Neural crest cell (in vitro differentiated cells): ENCODE measurements around the gene ZNF341. TPM values are rescaled to one million over a fixed set of nuclear protein-coding genes. Genes with fewer than 3 reads are reported as not detected.

Source experiments
- DNase-seq: peaks from one replicate; pipeline ENCODE4 v3.0.0; 2021; ENCODE audit warnings: low read depth, mixed read lengths, low spot score
- H3K27ac Mint-ChIP-seq: one replicate; pipeline ENCODE4 v1.8.0; 2021; ENCODE audit warnings: mild to moderate bottlenecking, mixed read lengths; ENCODE audit not compliant: unreplicated experiment
- H3K27me3 Mint-ChIP-seq: 2 replicates; pipeline ENCODE4 v1.8.0; 2021; ENCODE audit warnings: low read depth, mild to moderate bottlenecking, mixed read lengths
- H3K36me3 Mint-ChIP-seq: 2 replicates; pipeline ENCODE4 v1.8.0; 2021; ENCODE audit warnings: low read depth, mild to moderate bottlenecking, mixed read lengths
- H3K4me1 Mint-ChIP-seq: 2 replicates; pipeline ENCODE4 v1.8.0; 2021; ENCODE audit warnings: mixed read lengths
- H3K4me3 Mint-ChIP-seq: one replicate; pipeline ENCODE4 v1.8.0; 2021; ENCODE audit warnings: mild to moderate bottlenecking, mixed read lengths
- H3K9me3 Mint-ChIP-seq: 2 replicates; pipeline ENCODE4 v1.8.0; 2021; ENCODE audit warnings: mixed read lengths
- total RNA-seq: library from RNA; stranded (reverse); gene quantifications from 2 replicates; pipeline ENCODE4 v1.2.1, GENCODE V29; 2021
- TF ChIP-seq, protein P1 (sequence below): fragments of 200-600 bp; sonication (generic); conservative IDR thresholded peaks from 2 replicates; pipeline ENCODE4 v1.5.0; 2021; ENCODE audit warnings: antibody characterized with exemption, mild to moderate bottlenecking

Gene ZNF341
- total RNA-seq, 1 donor from 2014 or later: 5.1 TPM

DNA sequence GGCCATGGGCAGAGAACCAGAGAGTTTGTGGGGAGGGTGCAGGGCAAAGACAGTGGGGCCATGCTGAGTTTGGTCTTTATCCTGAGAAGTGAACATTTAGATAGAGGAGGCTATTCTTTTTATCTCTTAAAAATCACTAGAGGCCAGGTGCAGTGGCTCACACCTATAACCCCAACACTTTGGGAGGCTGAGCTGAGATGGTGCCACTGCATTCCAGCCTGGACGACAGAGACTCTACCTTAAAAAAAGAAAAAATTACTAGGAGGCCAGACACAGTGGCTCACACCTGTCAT is 20.4 kb upstream of the ZNF341 start:
- H3K36me3 Mint-ChIP-seq: no peaks in the 10 kb centered on the region
- H3K4me1 Mint-ChIP-seq: peaks cover 8% of the 10 kb centered on the region
- no peak overlapping the region for H3K27ac Mint-ChIP-seq
- H3K9me3 Mint-ChIP-seq: no peaks in the 10 kb centered on the region
- TF ChIP-seq, protein P1, sequence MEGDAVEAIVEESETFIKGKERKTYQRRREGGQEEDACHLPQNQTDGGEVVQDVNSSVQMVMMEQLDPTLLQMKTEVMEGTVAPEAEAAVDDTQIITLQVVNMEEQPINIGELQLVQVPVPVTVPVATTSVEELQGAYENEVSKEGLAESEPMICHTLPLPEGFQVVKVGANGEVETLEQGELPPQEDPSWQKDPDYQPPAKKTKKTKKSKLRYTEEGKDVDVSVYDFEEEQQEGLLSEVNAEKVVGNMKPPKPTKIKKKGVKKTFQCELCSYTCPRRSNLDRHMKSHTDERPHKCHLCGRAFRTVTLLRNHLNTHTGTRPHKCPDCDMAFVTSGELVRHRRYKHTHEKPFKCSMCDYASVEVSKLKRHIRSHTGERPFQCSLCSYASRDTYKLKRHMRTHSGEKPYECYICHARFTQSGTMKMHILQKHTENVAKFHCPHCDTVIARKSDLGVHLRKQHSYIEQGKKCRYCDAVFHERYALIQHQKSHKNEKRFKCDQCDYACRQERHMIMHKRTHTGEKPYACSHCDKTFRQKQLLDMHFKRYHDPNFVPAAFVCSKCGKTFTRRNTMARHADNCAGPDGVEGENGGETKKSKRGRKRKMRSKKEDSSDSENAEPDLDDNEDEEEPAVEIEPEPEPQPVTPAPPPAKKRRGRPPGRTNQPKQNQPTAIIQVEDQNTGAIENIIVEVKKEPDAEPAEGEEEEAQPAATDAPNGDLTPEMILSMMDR: no peak
- H3K4me3 Mint-ChIP-seq: no peak overlapping the region
- DNase-seq: no peak
- no peaks in the 10 kb centered on the region for H3K27me3 Mint-ChIP-seq

- DNase-seq: no peak
- TF ChIP-seq, protein P1: no peak
- Mint-ChIP-seq H3K4me3 (no peak overlapping the region), H3K27me3 (no peaks in the 10 kb centered on the region), H3K27ac (no peak overlapping the region), H3K36me3 (no peaks in the 10 kb centered on the region), H3K4me1 (no peaks in the 10 kb centered on the region), H3K9me3 (no peaks in the 10 kb centered on the region)
Measured at GRCh38 chr20:33713865-33714367, 17.9 kb upstream of the ZNF341 start.

- no peaks in the 10 kb centered on the region for H3K36me3 Mint-ChIP-seq
- TF ChIP-seq, protein P1: no peak
- peaks cover 8% of the 10 kb centered on the region for H3K4me1 Mint-ChIP-seq
- H3K27ac Mint-ChIP-seq: no peak overlapping the region
- no peak for DNase-seq
- no peak overlapping the region for H3K4me3 Mint-ChIP-seq
- peaks cover 3% of the 10 kb centered on the region for H3K9me3 Mint-ChIP-seq
- H3K27me3 Mint-ChIP-seq: no peaks in the 10 kb centered on the region
Measured at GRCh38 chr20:33716498-33716897, 15.3 kb upstream of the ZNF341 start.

- TF ChIP-seq, protein P1: no peak
Measured at GRCh38 chr20:33719277-33719988, 12.4 kb upstream of the ZNF341 start.

DNA sequence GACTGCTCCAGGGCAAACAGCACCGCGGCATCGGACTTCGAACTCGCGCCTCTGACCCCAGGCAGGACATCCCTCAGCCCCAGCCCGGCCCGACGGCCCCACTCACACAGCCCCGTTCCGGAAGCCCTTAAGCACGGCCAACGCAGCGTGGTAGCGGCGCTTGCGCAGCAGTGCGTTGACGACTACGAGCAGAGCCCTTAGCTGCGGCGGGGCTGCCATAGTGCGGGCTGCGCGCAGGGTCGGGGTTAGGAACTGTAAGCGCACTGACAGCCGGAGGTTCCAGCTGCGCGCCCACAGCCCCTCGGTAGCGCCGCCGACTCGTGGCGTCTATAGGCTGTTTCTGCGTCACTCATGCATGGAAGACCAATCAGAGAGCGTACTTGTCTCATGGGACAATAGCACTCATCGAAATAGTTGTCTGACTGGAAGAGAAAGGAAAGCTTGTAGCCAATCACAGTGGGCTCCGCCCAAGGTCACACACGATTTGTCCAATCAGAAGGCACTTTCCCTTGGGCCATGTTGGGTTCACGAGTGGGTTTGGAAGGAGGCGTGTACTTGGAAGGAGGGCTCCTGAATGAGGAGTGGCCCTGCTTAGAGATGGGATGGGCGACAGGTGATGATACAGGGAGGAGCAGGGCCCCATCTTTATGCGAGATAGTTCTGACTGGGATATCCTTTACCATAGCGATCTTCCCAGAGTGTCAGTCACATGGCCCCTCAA is 11.6 kb upstream of the ZNF341 start, which contains the start of gene PXMP4:
PXMP4 (minus strand) TSS at position 322 of the 721 bp plus-strand sequence; CDS start at position 219, 103 bp downstream.
- Mint-ChIP-seq H3K36me3 (no peaks in the 10 kb centered on the region), H3K27ac (peak within 1 kb of the TSS; percentile 82), H3K4me3 (peak within 1 kb of the TSS; percentile 56), H3K27me3 (no peaks in the 10 kb centered on the region), H3K9me3 (peaks cover 3% of the 10 kb centered on the region), H3K4me1 (peaks cover 13% of the 10 kb centered on the region)
- DNase-seq: peak; percentile 62
- TF ChIP-seq, protein P1: no peak

More at GRCh38 chr20:33719277-33719988, 12.4 kb upstream of the ZNF341 start:
- DNase-seq: no peak
- Mint-ChIP-seq H3K4me1 (peaks cover 11% of the 10 kb centered on the region), H3K27ac (peak overlapping the region; percentile 82), H3K4me3 (peak overlapping the region; percentile 56), H3K27me3 (no peaks in the 10 kb centered on the region), H3K9me3 (peaks cover 3% of the 10 kb centered on the region), H3K36me3 (no peaks in the 10 kb centered on the region)
